ENCODE results near the gene BARHL2.

The BARHL2 gene

GRCh38 chr1:90710579-90711536, 6.2 kb downstream of the BARHL2 start:
- no peak for DNase-seq (ENCODE audit: low read depth in 3 of 3)

DNA sequence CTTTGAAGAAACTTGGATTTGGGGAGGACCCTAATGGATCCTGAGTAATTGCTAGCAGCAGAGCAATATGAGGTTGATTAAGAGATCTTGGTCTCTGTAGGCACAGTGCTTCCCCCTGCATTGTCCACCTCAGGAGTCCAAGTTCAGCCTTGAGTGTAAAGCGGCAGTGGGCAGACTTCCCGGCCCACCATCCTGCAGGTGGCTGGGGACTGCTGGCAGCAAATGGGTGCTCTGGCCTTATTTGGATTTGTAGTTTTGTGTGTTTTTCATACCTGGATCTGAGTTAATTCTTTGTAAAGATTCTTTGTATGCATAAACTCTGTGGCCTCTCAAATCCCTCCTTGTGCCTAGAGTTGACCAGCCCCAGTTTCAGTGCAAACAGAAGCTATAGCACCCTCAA, 7.6 kb downstream of the BARHL2 start:
- DNase-seq (ENCODE audit: low read depth in 3 of 3): no peak

GRCh38 chr1:90708826-90709225, 8.3 kb downstream of the BARHL2 start:
- no peak for DNase-seq (ENCODE audit: low read depth in 3 of 3)

- no peak for DNase-seq (ENCODE audit: low read depth in 3 of 3)
Measured at GRCh38 chr1:90708236-90708786, 8.8 kb downstream of the BARHL2 start.

- no peak for DNase-seq (ENCODE audit: low read depth in 3 of 3)
Measured at GRCh38 chr1:90707363-90707710, 9.8 kb downstream of the BARHL2 start.

- no peak for DNase-seq (ENCODE audit: low read depth in 3 of 3)
Measured at GRCh38 chr1:90706437-90707362, 10.4 kb downstream of the BARHL2 start.

- DNase-seq (ENCODE audit: low read depth in 3 of 3): no peak
Measured at GRCh38 chr1:90705956-90706355, 11.1 kb downstream of the BARHL2 start.

- DNase-seq (ENCODE audit: low read depth in 3 of 3): no peak
Measured at GRCh38 chr1:90704817-90705216, 12.3 kb downstream of the BARHL2 start.

DNA sequence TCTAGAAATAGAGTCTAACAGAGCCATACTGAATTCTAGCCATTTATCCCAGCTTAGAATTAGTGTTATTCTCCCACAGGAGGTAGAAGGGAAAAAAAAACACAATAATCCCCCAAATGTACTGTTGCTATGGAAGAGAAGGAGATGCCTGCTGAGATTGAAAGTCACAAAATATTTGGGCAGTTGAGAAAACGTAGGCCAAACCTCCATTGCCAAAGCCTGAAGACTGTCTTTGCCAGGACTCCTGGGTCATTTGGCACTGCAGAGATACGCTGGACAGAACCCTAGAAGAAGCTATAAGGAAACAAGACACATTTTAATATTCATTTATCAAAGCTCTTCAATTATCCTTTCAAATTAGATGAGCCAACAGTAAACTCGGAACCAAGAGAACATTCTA, 22.3 kb downstream of the BARHL2 start:
- no peak for DNase-seq (ENCODE audit: low read depth in 3 of 3)

DNA sequence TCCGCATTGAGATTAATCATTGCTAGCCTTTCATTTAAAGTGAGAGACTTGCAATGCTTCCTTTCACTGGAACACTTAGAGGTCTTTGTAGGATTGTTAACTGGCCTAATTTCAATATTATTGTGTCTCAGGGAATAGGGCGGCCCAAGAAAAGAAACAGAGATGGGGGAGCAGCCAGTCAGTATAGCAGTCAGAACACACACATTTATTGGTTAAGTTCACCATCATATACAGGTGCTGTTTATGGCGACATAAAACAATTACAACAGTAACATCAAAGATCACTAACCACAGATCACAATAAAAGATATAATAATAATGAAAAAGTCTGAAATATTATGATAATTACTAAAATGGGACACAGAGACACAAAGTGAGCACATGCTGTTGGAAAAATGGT, 29.4 kb downstream of the BARHL2 start:
- DNase-seq (ENCODE audit: low read depth in 3 of 3): no peak

GRCh38 chr1:90675161-90675847, 41.8 kb downstream of the BARHL2 start:
- DNase-seq (ENCODE audit: low read depth in 3 of 3): no peak

- no peak for DNase-seq (ENCODE audit: low read depth in 3 of 3)
Measured at GRCh38 chr1:90671741-90672140, 45.4 kb downstream of the BARHL2 start.

DNA sequence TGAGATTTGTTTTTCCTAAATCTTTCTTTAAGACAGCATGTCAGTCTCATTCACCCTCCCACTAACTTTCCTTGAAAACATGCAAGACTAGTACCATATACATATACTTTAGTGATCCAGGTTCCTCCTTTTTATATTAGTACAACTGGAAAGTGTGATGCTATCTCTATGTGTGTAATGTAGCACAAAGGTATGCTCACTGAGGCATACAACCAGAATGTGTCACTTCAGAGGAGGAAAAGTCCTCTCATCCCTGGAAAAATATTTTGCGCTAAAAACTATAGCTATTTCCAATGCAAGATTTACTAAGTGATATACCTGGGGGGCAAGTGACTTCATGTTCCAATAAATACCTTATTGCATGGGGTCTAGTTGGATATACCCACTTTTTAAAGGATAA, 45.9 kb downstream of the BARHL2 start:
- DNase-seq (ENCODE audit: low read depth in 3 of 3): no peak

Measured in stimulated activated CD4-positive, alpha-beta T cell treated with anti-CD3 and anti-CD28 coated beads, TNF-alpha, amount 100 ng/mL, for 48 hours (primary cell).